Type B pancreatic cell (in vitro differentiated cells): Measurements from ENCODE around the gene RPL37A. TPM values are rescaled to one million over a fixed set of nuclear protein-coding genes. Genes with fewer than 3 reads are reported as not detected.
A peak's percentile ranks its signal among the peaks of the same experiment; 100 is the strongest.
"Not testable (repeated sequence)": the region's sequence is repeated elsewhere in the genome, so short reads cannot be mapped to it uniquely, and the experiment has no call there.

Experiments
- DNase-seq: peaks from one replicate; pipeline ENCODE4 v3.0.0; 2021; ENCODE audit warnings: mixed read lengths; ENCODE audit not compliant: unreplicated experiment; ENCODE audit errors: extremely low spot score
- H3K27ac Mint-ChIP-seq: 2 replicates; pipeline ENCODE4 v1.8.0; 2021; ENCODE audit warnings: mild to moderate bottlenecking, mixed read lengths
- H3K27me3 Mint-ChIP-seq: 2 replicates; pipeline ENCODE4 v1.8.0; 2021; ENCODE audit warnings: mixed read lengths
- H3K36me3 Mint-ChIP-seq: 2 replicates; pipeline ENCODE4 v1.8.0; 2021; ENCODE audit warnings: mixed read lengths
- H3K4me1 Mint-ChIP-seq: one replicate; pipeline ENCODE4 v1.8.0; 2021; ENCODE audit warnings: mixed read lengths; ENCODE audit not compliant: unreplicated experiment
- H3K4me3 Mint-ChIP-seq: 2 replicates; pipeline ENCODE4 v1.8.0; 2021; ENCODE audit warnings: mild to moderate bottlenecking, mixed read lengths
- H3K9me3 Mint-ChIP-seq: 2 replicates; pipeline ENCODE4 v1.8.0; 2021; ENCODE audit warnings: mixed read lengths
- CTCF ChIP-seq: fragments of 200-600 bp; sonication (generic); conservative IDR thresholded peaks from 2 replicates; pipeline ENCODE4 v1.5.0; 2021; ENCODE audit warnings: antibody characterized with exemption, mild to moderate bottlenecking
- total RNA-seq: library from RNA; stranded (reverse); gene quantifications from 2 replicates; pipeline ENCODE4 v1.2.1, GENCODE V29; 2021; ENCODE audit warnings: low replicate concordance

The RPL37A gene
- total RNA-seq, 1 donor from 2014 or later, result 3,098 TPM

- Mint-ChIP-seq H3K4me3 (no peak overlapping the region), H3K27me3 (no peaks in the 10 kb centered on the region), H3K9me3 (no peaks in the 10 kb centered on the region), H3K27ac (no peak overlapping the region), H3K4me1 (peaks cover 11% of the 10 kb centered on the region), H3K36me3 (peaks cover 4% of the 10 kb centered on the region)
- DNase-seq, result no peak
- TF ChIP-seq CTCF, result no peak
Measured at GRCh38 chr2:216517447-216518225, 19.0 kb downstream of the RPL37A start.

DNA sequence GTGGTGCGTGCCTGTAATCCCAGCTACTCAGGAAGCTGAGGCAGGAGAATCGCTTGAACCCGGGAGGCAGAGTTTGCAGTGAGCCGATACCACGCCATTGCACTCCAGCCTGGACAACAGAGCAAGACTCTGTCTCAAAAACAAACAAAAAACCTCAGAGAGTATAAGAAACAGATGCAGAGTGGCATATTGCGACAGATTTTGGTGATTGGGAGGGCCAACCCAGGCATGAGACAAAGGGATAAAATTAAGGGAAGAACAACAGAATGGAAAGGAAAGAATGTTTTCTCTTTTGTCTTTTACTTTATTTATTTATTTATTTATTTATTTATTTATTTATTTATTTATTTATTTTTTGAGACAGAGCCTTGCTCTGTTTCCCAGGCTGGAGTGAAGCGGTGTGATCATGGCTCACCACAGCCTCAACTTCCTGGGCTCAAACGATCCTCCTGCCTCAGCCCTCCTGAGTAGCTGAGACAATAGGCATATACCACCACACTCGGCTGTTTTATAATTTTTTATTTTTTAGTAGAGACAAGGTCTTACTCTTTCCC is 20.0 kb downstream of the RPL37A start:
- not testable (repeated sequence) for H3K4me3 Mint-ChIP-seq, DNase-seq, H3K27ac Mint-ChIP-seq

DNA sequence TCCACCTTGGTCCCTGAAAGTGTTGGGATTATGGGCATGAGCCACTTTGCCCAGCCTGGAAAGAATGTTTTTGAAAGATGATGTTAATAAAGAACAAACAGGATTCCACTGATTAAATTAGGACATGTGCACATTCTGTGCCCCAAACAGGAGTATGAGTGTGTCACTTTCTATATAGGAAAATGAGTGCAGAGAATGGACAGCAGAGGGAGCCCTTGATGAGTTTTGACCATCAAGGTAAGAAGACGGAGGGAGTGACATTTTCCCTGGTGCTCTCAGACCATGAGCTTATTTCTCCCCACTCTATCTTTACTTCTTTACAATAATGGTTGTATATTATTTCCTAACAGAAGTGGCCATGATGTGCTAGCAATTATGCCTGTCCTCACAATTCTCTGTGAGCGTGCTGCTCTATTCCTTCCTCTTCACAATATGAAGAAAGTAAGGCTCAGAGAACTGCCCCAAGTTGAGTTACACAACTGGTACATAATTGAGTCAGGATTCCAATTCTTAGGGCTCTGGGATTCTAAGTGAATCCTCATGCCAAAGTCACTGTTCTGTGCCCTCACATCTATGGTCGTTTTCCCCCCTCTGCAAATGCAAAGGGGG is 20.6 kb downstream of the RPL37A start:
- Mint-ChIP-seq H3K4me3 (no peak overlapping the region), H3K36me3 (peaks cover 6% of the 10 kb centered on the region), H3K9me3 (no peaks in the 10 kb centered on the region), H3K27me3 (no peaks in the 10 kb centered on the region), H3K27ac (no peak overlapping the region), H3K4me1 (peaks cover 11% of the 10 kb centered on the region)
- peak; percentile 94 for TF ChIP-seq CTCF
- DNase-seq, result no peak

More for the DNA sequence above, 20.0 kb downstream of the RPL37A start:
- H3K27me3 Mint-ChIP-seq, H3K36me3 Mint-ChIP-seq, H3K9me3 Mint-ChIP-seq: not testable (repeated sequence)
- peaks cover 11% of the 10 kb centered on the region for H3K4me1 Mint-ChIP-seq

DNA sequence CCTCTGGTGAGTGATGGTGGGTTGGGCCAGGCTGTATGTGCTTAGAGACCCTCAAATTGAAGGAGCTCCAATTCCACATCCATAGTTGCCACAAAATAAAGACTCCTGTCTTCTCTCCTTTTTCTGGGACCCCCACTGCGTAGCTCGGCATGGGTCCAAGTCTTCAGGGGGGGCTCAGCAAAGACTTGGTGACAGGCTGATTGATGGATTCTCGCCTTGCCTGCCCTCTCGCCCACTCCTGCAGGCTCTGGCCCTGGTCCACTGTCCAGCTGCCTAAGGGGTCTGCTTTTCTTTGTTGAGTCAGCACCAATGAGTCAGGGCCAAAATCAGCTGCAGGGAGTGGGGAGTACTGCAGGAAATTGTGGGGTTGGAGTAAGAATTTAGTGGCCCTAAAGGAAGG is 21.5 kb downstream of the RPL37A start:
- Mint-ChIP-seq H3K4me1 (peaks cover 11% of the 10 kb centered on the region), H3K27me3 (no peaks in the 10 kb centered on the region), H3K4me3 (no peak overlapping the region), H3K36me3 (peaks cover 6% of the 10 kb centered on the region), H3K9me3 (no peaks in the 10 kb centered on the region), H3K27ac (no peak overlapping the region)
- TF ChIP-seq CTCF, result no peak
- DNase-seq, result no peak

- DNase-seq, result no peak
- Mint-ChIP-seq H3K36me3 (peaks cover 6% of the 10 kb centered on the region), H3K27ac (no peak overlapping the region), H3K9me3 (no peaks in the 10 kb centered on the region), H3K4me3 (no peak overlapping the region), H3K27me3 (no peaks in the 10 kb centered on the region), H3K4me1 (peaks cover 20% of the 10 kb centered on the region)
- TF ChIP-seq CTCF, result no peak
Measured at GRCh38 chr2:216522892-216523502, 24.4 kb downstream of the RPL37A start.

GRCh38 chr2:216525972-216526371 is 27.3 kb downstream of the RPL37A start:
- Mint-ChIP-seq H3K27me3 (no peaks in the 10 kb centered on the region), H3K4me3 (no peak overlapping the region), H3K27ac (no peak overlapping the region), H3K4me1 (peaks cover 17% of the 10 kb centered on the region), H3K36me3 (peaks cover 6% of the 10 kb centered on the region), H3K9me3 (no peaks in the 10 kb centered on the region)
- no peak for TF ChIP-seq CTCF
- no peak for DNase-seq
